GM13977 (cell line): ENCODE measurements around the gene TP53BP1.
A peak's percentile ranks its signal among the peaks of the same experiment; 100 is the strongest.

Source experiments
- DNase-seq: peaks from one replicate; pipeline ENCODE4 v3.0.0; 2012; ENCODE audit warnings: low spot score
- in situ Hi-C: fragments of 300-500 bp; cut with MboI; formaldehyde crosslinking; loops from one replicate; pipeline ENCODE4 v1.12.0; 2022; ENCODE audit warnings: low sequenced_read_pairs, low pct_unique_long_range_greater_than_20kb, mixed read lengths, inconsistent platforms; ENCODE audit not compliant: unreplicated experiment
- TF ChIP-seq, protein P1 (sequence below): IDR thresholded peaks from 2 replicates; pipeline ENCODE4 v1.5.1; 2012; ENCODE audit warnings: mild to moderate bottlenecking, control low read depth; ENCODE audit not compliant: insufficient read depth; ENCODE audit errors: extremely low read depth, missing control alignments

The TP53BP1 gene

GRCh38 chr15:43487271-43487895, 5.6 kb downstream of the TP53BP1 start:
- TF ChIP-seq, protein P1, sequence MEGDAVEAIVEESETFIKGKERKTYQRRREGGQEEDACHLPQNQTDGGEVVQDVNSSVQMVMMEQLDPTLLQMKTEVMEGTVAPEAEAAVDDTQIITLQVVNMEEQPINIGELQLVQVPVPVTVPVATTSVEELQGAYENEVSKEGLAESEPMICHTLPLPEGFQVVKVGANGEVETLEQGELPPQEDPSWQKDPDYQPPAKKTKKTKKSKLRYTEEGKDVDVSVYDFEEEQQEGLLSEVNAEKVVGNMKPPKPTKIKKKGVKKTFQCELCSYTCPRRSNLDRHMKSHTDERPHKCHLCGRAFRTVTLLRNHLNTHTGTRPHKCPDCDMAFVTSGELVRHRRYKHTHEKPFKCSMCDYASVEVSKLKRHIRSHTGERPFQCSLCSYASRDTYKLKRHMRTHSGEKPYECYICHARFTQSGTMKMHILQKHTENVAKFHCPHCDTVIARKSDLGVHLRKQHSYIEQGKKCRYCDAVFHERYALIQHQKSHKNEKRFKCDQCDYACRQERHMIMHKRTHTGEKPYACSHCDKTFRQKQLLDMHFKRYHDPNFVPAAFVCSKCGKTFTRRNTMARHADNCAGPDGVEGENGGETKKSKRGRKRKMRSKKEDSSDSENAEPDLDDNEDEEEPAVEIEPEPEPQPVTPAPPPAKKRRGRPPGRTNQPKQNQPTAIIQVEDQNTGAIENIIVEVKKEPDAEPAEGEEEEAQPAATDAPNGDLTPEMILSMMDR: no peak
- in situ Hi-C loops: no loop called here
- DNase-seq: no peak

- in situ Hi-C loops: no loop called here
- no peak for DNase-seq
- TF ChIP-seq, protein P1: no peak
Observed at GRCh38 chr15:43484455-43484854, 8.5 kb downstream of the TP53BP1 start.

DNA sequence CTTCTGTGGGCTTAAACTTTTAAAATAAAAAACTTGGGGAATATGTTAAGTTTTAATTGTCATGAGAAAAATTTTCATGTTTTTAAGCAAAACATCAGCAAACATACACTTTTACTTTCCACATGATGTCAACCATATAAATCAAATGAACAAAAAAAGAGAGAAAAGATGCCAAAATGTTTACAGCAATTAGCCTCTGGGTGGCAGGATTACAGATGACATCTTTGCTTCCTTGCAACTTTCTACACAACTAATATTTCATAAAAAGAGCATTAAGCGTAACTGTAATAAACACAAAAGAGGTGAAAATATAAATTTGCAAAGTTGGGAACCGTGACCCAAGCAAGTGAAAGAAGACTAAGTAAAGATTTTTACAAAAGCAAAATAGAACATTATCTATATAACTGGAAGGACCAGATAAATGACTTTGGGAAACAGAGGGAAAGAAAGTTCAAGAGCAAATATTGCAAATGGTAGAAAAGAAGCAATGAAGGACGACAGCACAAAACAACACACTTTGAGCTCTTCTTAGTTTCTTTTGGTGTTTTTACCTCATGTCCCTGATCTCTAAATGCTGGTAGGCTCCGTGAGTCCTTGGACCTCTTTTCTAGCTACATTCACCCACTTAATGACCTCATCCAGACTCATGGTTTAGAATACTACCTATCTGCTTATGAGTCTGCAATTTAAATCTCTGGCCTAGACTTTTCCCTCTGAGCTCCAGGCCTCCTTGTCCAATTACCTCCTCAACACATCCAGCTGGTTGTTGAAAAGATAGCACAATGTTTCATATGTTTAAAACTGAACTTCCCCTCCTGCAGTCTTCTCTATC, 9.4 kb downstream of the TP53BP1 start:
- no peak for DNase-seq

DNA sequence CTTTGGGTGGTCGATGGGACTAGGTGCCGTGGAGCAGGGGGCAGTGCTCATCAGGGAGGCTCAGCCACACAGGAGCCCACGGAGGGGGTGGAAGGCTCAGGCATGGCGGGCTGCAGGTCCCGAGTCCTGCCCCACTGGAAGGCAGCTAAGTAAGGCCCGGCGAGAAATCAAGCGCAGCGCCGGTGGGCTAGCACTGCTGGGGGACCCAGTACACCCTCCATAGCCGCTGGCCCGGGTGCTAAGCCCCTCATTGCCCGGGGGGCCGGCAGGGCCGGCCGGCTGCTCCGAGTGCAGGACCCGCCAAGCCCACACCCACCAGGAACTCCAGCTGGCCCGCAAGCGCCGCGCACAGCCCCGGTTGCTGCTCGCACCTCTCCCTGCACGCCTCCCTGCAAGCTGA, 19.1 kb downstream of the TP53BP1 start:
- no peak for DNase-seq
- in situ Hi-C loops: no loop called here
- TF ChIP-seq, protein P1: no peak

More for the DNA sequence above, 9.4 kb downstream of the TP53BP1 start:
- TF ChIP-seq, protein P1: peak; percentile 14
- in situ Hi-C loops: no loop called here

GRCh38 chr15:43471975-43472374, 21.0 kb downstream of the TP53BP1 start:
- no peak for DNase-seq
- in situ Hi-C loops: no loop called here
- TF ChIP-seq, protein P1: no peak

DNA sequence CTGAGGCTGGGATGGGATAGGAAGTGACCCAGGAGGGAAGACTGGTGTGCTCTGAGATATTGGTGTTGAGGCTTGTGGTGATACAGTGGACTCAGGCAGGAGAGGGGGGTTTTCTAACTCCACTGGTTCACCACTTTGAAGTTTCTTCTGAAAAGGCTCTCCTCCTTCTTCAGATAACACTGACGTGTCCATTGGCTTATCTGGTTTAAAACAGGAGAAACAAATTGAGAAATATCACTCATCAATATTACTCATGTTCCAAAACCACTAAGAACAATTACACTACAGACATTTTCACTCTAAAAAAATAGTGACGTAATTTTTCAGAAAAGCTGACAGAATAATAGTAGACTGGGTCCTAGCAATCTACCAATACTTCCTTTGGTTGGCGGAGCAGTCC, 23.1 kb downstream of the TP53BP1 start:
- no peak for DNase-seq
- in situ Hi-C loops: no loop called here
- TF ChIP-seq, protein P1: no peak
